ENCODE results near the gene CCL16. TPM values are rescaled to one million over a fixed set of nuclear protein-coding genes. Genes with fewer than 3 reads are reported as not detected.

The CCL16 gene
- total RNA-seq, 1 donor from 2014 or later: 0.58 TPM

DNA sequence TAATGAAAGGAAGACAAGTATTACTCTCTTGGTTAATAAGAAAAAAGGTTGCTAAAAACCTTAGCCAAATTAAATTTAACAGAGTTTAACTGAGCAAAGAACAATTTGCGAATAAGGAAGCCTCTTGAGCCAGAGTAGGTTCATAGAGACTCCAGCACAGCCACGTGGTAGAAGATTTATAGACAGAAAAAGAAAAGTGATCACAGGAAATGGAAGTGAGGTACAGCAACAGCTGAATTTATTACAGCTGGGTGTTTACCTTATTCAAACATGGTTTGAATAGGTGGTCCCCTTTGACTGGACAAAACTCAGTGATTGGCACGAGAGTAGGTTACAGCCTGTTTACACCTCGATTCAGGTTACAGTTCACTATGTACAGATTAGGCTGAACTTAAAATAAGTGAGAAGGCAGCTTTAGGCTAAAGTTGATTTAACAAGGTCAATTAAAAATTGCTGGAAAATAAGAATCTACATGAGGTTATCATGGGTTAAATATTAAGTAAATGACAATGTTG lies 23.4 kb upstream of the CCL16 start:
- Histone ChIP-seq H3K27me3 (no peaks in the 10 kb centered on the region), H3K36me3 (no peaks in the 10 kb centered on the region), H3K27ac (no peak overlapping the region), H3K4me1 (no peaks in the 10 kb centered on the region), H3K9me3 (no peaks in the 10 kb centered on the region), H3K4me3 (no peak overlapping the region)
- DNase-seq (no peak), ATAC-seq (no peak)
- TF ChIP-seq, protein P1, sequence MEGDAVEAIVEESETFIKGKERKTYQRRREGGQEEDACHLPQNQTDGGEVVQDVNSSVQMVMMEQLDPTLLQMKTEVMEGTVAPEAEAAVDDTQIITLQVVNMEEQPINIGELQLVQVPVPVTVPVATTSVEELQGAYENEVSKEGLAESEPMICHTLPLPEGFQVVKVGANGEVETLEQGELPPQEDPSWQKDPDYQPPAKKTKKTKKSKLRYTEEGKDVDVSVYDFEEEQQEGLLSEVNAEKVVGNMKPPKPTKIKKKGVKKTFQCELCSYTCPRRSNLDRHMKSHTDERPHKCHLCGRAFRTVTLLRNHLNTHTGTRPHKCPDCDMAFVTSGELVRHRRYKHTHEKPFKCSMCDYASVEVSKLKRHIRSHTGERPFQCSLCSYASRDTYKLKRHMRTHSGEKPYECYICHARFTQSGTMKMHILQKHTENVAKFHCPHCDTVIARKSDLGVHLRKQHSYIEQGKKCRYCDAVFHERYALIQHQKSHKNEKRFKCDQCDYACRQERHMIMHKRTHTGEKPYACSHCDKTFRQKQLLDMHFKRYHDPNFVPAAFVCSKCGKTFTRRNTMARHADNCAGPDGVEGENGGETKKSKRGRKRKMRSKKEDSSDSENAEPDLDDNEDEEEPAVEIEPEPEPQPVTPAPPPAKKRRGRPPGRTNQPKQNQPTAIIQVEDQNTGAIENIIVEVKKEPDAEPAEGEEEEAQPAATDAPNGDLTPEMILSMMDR (IDR thresholded peaks at IDR 0.05): no peak
- intact Hi-C loops (cut with DNase I): no loop called here

DNA sequence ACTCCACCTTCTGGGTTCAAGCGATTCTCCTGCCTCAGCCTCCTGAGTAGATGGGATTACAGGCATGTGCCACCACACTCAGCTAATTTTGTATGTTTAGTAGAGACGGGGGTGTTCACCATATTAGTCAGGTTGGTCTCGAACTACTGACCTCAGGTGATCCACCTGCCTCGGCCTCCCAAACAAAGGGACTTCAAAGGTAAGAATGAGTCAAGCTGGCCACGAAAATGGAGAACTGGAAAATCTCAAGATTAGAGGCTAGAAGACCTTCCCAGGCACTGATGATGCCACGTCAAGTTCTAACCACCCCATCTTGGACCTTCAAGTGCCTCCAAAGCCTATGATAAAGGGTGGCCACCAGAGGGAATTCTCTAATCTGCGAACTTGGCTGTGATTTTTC lies 21.3 kb upstream of the CCL16 start:
- no peak overlapping the region for H3K4me3 ChIP-seq
- no peaks in the 10 kb centered on the region for H3K27me3 ChIP-seq
- H3K27ac ChIP-seq: no peak overlapping the region
- H3K36me3 ChIP-seq: no peaks in the 10 kb centered on the region
- H3K4me1 ChIP-seq: no peaks in the 10 kb centered on the region
- no peaks in the 10 kb centered on the region for H3K9me3 ChIP-seq
- intact Hi-C loops (cut with DNase I): no loop called here
- DNase-seq: no peak
- TF ChIP-seq, protein P1 (IDR thresholded peaks at IDR 0.05): no peak
- ATAC-seq: no peak

DNA sequence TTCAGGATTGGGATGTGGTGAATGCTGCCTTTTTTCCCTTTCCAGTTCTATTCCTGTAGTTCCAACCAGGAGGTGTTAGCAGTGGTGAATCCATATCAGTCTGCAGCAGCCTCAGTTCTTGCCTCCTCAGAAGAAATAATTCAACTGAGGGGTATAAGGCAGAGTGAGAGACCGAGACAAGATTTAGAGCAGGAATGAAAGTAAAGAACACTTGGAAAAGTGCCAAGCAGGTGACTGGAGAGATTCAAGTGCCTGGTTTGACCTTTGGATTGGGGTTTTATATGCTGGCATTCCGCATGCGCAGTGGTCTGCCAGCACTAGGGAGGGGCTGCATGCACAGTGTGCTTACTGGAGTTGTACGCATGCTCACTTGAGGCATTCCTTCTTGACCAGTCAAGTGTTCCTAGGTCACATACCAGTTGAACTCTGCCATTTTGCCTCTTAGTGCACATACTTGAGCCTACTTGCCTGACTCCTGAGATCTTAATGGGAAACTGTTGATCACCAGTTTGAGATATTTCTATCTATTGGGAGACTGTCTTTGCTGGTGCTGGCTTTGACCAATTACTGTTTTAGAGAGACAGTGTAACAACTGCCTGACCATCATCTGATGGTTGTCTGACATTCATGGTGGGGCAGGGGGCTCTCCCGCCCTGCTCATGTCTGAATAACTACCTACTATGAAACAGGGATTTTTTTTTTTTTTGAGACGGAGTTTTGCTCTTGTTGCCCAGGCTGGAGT lies 20.7 kb upstream of the CCL16 start:
- DNase-seq: peak; percentile 70
- Histone ChIP-seq H3K36me3 (no peaks in the 10 kb centered on the region), H3K27me3 (no peaks in the 10 kb centered on the region), H3K9me3 (no peaks in the 10 kb centered on the region), H3K4me1 (no peaks in the 10 kb centered on the region), H3K27ac (no peak overlapping the region), H3K4me3 (no peak overlapping the region)
- peak; percentile 52 for ATAC-seq
- intact Hi-C loops (cut with DNase I): no loop called here
- TF ChIP-seq, protein P1 (IDR thresholded peaks at IDR 0.05): no peak

DNA sequence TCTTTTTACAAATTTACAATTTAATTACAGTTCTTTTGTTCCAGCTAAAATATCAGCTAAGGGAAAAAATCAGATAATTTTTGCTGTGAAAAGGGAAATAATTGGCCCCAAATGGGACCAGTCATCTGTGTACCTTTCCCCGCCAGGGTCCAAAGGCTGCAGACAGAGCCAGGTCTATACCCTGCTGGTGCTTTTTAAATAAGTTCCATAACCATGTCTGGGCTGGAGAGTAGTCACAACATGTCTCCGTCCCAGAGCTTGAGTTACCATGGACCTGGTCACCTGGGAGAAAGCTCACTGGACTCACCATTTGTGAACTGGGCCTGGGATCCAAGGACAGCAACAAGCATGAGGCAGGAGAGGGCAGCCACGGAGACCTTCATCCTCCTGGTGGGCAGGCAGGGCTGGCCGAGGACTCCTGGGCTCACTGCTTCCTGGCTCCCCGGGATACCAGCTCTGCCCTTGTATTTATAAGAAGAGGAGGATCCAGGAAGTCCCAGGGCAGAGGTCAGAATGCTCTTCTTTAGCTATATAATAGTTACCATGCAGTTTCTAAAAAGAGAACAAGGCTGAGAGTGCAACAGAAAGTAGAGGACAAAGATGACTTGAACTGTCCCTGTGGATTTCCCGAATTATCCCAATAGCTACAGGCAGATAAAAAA lies 19.9 kb upstream of the CCL16 start, which contains the start of gene CCL15:
CCL15 (minus strand) TSS at position 444 of the 662 bp plus-strand sequence; CDS start at position 383, 61 bp downstream.
- intact Hi-C loops (cut with DNase I): no loop called here
- Histone ChIP-seq H3K27ac (no peak within 1 kb of the TSS), H3K4me3 (no peak within 1 kb of the TSS), H3K36me3 (no peaks in the 10 kb centered on the region), H3K9me3 (no peaks in the 10 kb centered on the region), H3K4me1 (no peaks in the 10 kb centered on the region), H3K27me3 (no peaks in the 10 kb centered on the region)
- TF ChIP-seq, protein P1 (IDR thresholded peaks at IDR 0.05): no peak
- no peak for DNase-seq
- peak; percentile 24 for ATAC-seq

DNA sequence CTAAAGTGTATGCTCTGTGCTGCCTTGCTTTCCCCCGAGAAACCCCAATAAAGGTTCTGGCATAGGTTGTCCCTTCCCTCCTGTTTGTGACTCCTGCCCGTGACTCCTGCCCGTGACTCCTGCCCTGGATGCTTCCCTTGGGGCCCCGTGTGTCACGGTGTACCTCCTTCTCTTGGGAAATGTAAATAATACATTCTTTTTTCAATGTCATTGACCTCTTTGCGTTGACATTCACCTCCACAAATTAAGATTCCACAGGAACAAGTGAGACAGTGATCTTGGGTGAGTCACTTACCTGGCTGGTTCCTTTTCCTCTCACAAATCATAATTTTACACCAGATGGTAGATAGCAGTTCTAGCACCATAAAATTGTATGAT lies 19.4 kb upstream of the CCL16 start:
- TF ChIP-seq, protein P1 (IDR thresholded peaks at IDR 0.05): no peak
- no peak overlapping the region for H3K27ac ChIP-seq
- ATAC-seq: no peak
- no peak for DNase-seq
- intact Hi-C loops (cut with DNase I): no loop called here
- no peaks in the 10 kb centered on the region for H3K9me3 ChIP-seq
- H3K4me1 ChIP-seq: no peaks in the 10 kb centered on the region
- H3K36me3 ChIP-seq: no peaks in the 10 kb centered on the region
- no peak overlapping the region for H3K4me3 ChIP-seq
- no peaks in the 10 kb centered on the region for H3K27me3 ChIP-seq

Measured in upper lobe of right lung (tissue), 1 donor.